Keratinocyte (primary cell): ENCODE results near the gene CAPN2. TPM values are rescaled to one million over a fixed set of nuclear protein-coding genes. Genes with fewer than 3 reads are reported as not detected.

ENCODE experiments used
- DNase-seq: peaks from one replicate; pipeline ENCODE4 v3.0.0-alpha.2; 2011; ENCODE audit warnings: low read depth, missing footprints, low spot score
- FAIRE-seq: peaks from 2 replicates; lab custom pipeline; 2011; peaks lifted over from hg19 to GRCh38; lab: Jason Lieb, UNC
- H2AFZ ChIP-seq: 2 replicates; pipeline ENCODE4 v1.6.0; 2012; ENCODE audit warnings: low read length, control low read depth, inconsistent platforms; ENCODE audit not compliant: control insufficient read depth
- H3K27ac ChIP-seq: 2 replicates; pipeline ENCODE4 v1.5.1; 2011; ENCODE audit warnings: low read length; ENCODE audit not compliant: control insufficient read depth, insufficient read depth
- H3K27me3 ChIP-seq: 3 replicates; pipeline ENCODE4 v1.6.0; 2011; ENCODE audit warnings: low read length; ENCODE audit not compliant: control insufficient read depth, insufficient read depth; ENCODE audit errors: extremely low read depth
- H3K36me3 ChIP-seq, 2 experiments: 2 replicates in 1 of 2; 3 replicates in 1 of 2; pipeline ENCODE4 v1.5.1; 2011; ENCODE audit warnings: low read length in 2 of 2, mild to moderate bottlenecking in 1 of 2; ENCODE audit not compliant: control insufficient read depth in 2 of 2, insufficient read depth in 2 of 2; ENCODE audit errors: extremely low read depth in 1 of 2
- H3K4me1 ChIP-seq: 3 replicates; pipeline ENCODE4 v1.5.1; 2011; ENCODE audit warnings: low read length; ENCODE audit not compliant: control insufficient read depth, insufficient read depth; ENCODE audit errors: extremely low read depth
- H3K4me2 ChIP-seq: 3 replicates; pipeline ENCODE4 v1.6.0; 2011; ENCODE audit warnings: low read depth, low read length; ENCODE audit not compliant: control insufficient read depth, insufficient read depth; ENCODE audit errors: extremely low read depth
- H3K4me3 ChIP-seq, 3 experiments: fragments of 200-600 bp in 1 of 3; sonication (generic) in 1 of 3; 2 replicates in 2 of 3; 3 replicates in 1 of 3; pipeline ENCODE4 v1.5.1; 2011 to 2016; ENCODE audit warnings: low read length in 3 of 3, mild to moderate bottlenecking in 3 of 3, control low read depth in 2 of 3, inconsistent platforms in 1 of 3, low read depth in 1 of 3, mixed read lengths in 1 of 3, mixed run types in 1 of 3, moderate library complexity in 1 of 3; ENCODE audit not compliant: control insufficient read depth in 2 of 3, insufficient read depth in 2 of 3; ENCODE audit errors: extremely low read depth in 1 of 3
- H3K79me2 ChIP-seq: 2 replicates; pipeline ENCODE4 v1.6.0; 2012; ENCODE audit warnings: low read length; ENCODE audit not compliant: control insufficient read depth, insufficient read depth
- H3K9ac ChIP-seq: 3 replicates; pipeline ENCODE4 v1.6.0; 2011; ENCODE audit warnings: low read length; ENCODE audit not compliant: control insufficient read depth, insufficient read depth; ENCODE audit errors: extremely low read depth
- H3K9me1 ChIP-seq: 3 replicates; pipeline ENCODE4 v1.6.0; 2011; ENCODE audit warnings: low read length; ENCODE audit not compliant: control insufficient read depth, insufficient read depth; ENCODE audit errors: extremely low read depth
- H3K9me3 ChIP-seq: 2 replicates; pipeline ENCODE4 v1.5.1; 2012; ENCODE audit warnings: low read depth, low read length; ENCODE audit not compliant: control insufficient read depth
- H4K20me1 ChIP-seq: 3 replicates; pipeline ENCODE4 v1.6.0; 2011; ENCODE audit warnings: low read length; ENCODE audit not compliant: control insufficient read depth, insufficient read depth; ENCODE audit errors: extremely low read depth
- CTCF ChIP-seq, 3 experiments: IDR thresholded peaks in 1 of 3; conservative IDR thresholded peaks in 1 of 3; optimal IDR thresholded peaks in 1 of 3; 2 replicates in 2 of 3; 3 replicates in 1 of 3; pipeline versions ENCODE3 to v1.5.1; 2011; ENCODE audit warnings: low read length in 3 of 3, mild to moderate bottlenecking in 3 of 3, moderate library complexity in 2 of 3, control low read depth in 1 of 3, inconsistent platforms in 1 of 3; ENCODE audit not compliant: insufficient read depth in 2 of 3; ENCODE audit errors: extremely low read depth in 1 of 3
- EZH2 ChIP-seq: IDR thresholded peaks from one replicate; pipeline ENCODE4 v1.6.1; 2012; ENCODE audit warnings: inconsistent platforms, mild to moderate bottlenecking, low read length, moderate library complexity
- dilution Hi-C: fragments of 300-500 bp; cut with MboI; formaldehyde crosslinking; loops from one replicate; pipeline ENCODE4 v1.7.0; 2020; ENCODE audit warnings: low sequenced_read_pairs; ENCODE audit not compliant: extremely low pct_ligation_motif_present
- polyA plus RNA-seq, 5 experiments: library from polyadenylated mRNA; depleted of rRNA in 3 of 5; stranded (reverse) in 3 of 5; stranded (forward) in 1 of 5; unstranded in 1 of 5; fragments of >200 nt; gene quantifications; 1 replicate in 1 of 5; 2 replicates in 3 of 5; 3 replicates in 1 of 5; pipeline versions ENCODE4 v1.2.1 to v1.2.3, GENCODE V29; 2011 to 2012; ENCODE audit warnings: missing spikeins in 2 of 5, low read depth in 1 of 5, low replicate concordance in 1 of 5

The CAPN2 gene
- polyA plus RNA-seq, 1 donor (not counting 4 experiments of a cell fraction or from before 2014, with no cell fraction given), result 366 TPM

- no peaks in the 10 kb centered on the region for H3K79me2 ChIP-seq
- H3K9me1 ChIP-seq, result no peaks in the 10 kb centered on the region
- H3K27ac ChIP-seq, result peak overlapping the region; percentile 7
- no peak overlapping the region for H3K9ac ChIP-seq
- H3K4me1 ChIP-seq, result peaks cover 61% of the 10 kb centered on the region
- no peaks in the 10 kb centered on the region for H3K27me3 ChIP-seq
- no peak for FAIRE-seq
- H2AFZ ChIP-seq, result no peak overlapping the region
- no peaks in the 10 kb centered on the region for H3K36me3 ChIP-seq
- H3K4me3 ChIP-seq, result no peak overlapping the region
- TF ChIP-seq CTCF (optimal IDR thresholded peaks at IDR 0.05 in 1 of 3, IDR thresholded peaks at IDR 0.05 in 1 of 3, conservative IDR thresholded peaks at IDR 0.05 in 1 of 3; ENCODE audit: extremely low read depth in 1 of 3, insufficient read depth in 2 of 3, low read length in 3 of 3), result no peak
- no peak for TF ChIP-seq EZH2
- DNase-seq, result no peak
- H3K9me3 ChIP-seq, result no peaks in the 10 kb centered on the region
- dilution Hi-C loops, result no loop called here
- H4K20me1 ChIP-seq, result no peaks in the 10 kb centered on the region
- no peak overlapping the region for H3K4me2 ChIP-seq
These were observed 9.3 kb upstream of the CAPN2 start for GRCh38 chr1:223702735-223703667.

- no peak for TF ChIP-seq EZH2
- TF ChIP-seq CTCF (optimal IDR thresholded peaks at IDR 0.05 in 1 of 3, IDR thresholded peaks at IDR 0.05 in 1 of 3, conservative IDR thresholded peaks at IDR 0.05 in 1 of 3; ENCODE audit: extremely low read depth in 1 of 3, insufficient read depth in 2 of 3, low read length in 3 of 3), result no peak
- Histone ChIP-seq H3K27ac (no peak overlapping the region), H3K4me1 (peaks cover 64% of the 10 kb centered on the region), H3K79me2 (no peaks in the 10 kb centered on the region), H3K27me3 (no peaks in the 10 kb centered on the region), H3K36me3 (no peaks in the 10 kb centered on the region), H3K9ac (no peak overlapping the region), H2AFZ (no peak overlapping the region), H3K4me3 (no peak overlapping the region), H3K4me2 (no peak overlapping the region), H4K20me1 (no peaks in the 10 kb centered on the region), H3K9me3 (no peaks in the 10 kb centered on the region), H3K9me1 (no peaks in the 10 kb centered on the region)
- dilution Hi-C loops, result no loop called here
- no peak for DNase-seq
- no peak for FAIRE-seq
These were observed 8.7 kb upstream of the CAPN2 start for GRCh38 chr1:223703668-223704013.
